Thyroid gland (tissue), 4 donors: ENCODE results near the gene TLE1.

Experiments
- CTCF ChIP-seq, 6 experiments: fragments of 200-600 bp in 3 of 6; fragments of 450-650 bp in 3 of 6; sonication (generic) in 3 of 6; IDR thresholded peaks; one replicate each; pipeline ENCODE4 v1.5.1; 2016 to 2019; ENCODE audit warnings: antibody characterized with exemption in 6 of 6, mild to moderate bottlenecking in 2 of 6, inconsistent platforms in 1 of 6, moderate library complexity in 1 of 6
- POLR2A ChIP-seq, 2 donors: fragments of 450-650 bp; IDR thresholded peaks; one replicate each; pipeline ENCODE4 v1.6.1; 2017; ENCODE audit warnings: antibody characterized with exemption in 2 of 2, mild to moderate bottlenecking in 2 of 2, moderate library complexity in 1 of 2

GRCh38 chr9:81559197-81559596 is 130.2 kb downstream of the TLE1 start:
- TF ChIP-seq CTCF (IDR thresholded peaks at IDR 0.05) (no peak), POLR2A (IDR thresholded peaks at IDR 0.05) (no peak)
